ENCODE results near the gene SPAG16.

SPAG16 gene

GRCh38 chr2:214436470-214436869 is 1152.2 kb downstream of the SPAG16 start:
- H3K36me3 ChIP-seq (ENCODE audit: control insufficient read depth in 2 of 2, insufficient read depth in 1 of 2, low read length in 2 of 2), result no peaks in the 10 kb centered on the region
- ChIA-PET POLR2A (no interaction called here), CTCF (no interaction called here)
- H3K27ac ChIP-seq (ENCODE audit: extremely low read depth, low read depth, low read length), result no peak overlapping the region
- no peaks in the 10 kb centered on the region for H3K4me1 ChIP-seq (ENCODE audit: control insufficient read depth, insufficient read depth, low read length)
- TF ChIP-seq ZNF473 (tag by site-specific recombination; IDR thresholded peaks at IDR 0.05) (no peak), ZFP69B (tag by site-specific recombination; IDR thresholded peaks at IDR 0.05) (no peak), ZXDB (tag by site-specific recombination; IDR thresholded peaks at IDR 0.05) (no peak), ZNF449 (tag by site-specific recombination; IDR thresholded peaks at IDR 0.05) (no peak), ZNF514 (tag by site-specific recombination; IDR thresholded peaks at IDR 0.05) (no peak), FEZF1 (tag by site-specific recombination; IDR thresholded peaks at IDR 0.05) (no peak), ZNF223 (tag by site-specific recombination; IDR thresholded peaks at IDR 0.05) (no peak), ZNF140 (tag by site-specific recombination; IDR thresholded peaks at IDR 0.05) (no peak), MYNN (tag by site-specific recombination; IDR thresholded peaks at IDR 0.05; ENCODE audit: borderline replicate concordance) (no peak), HOXC10 (CRISPR knock-in tag; IDR thresholded peaks at IDR 0.05) (no peak), ZNF18 (tag by site-specific recombination; IDR thresholded peaks at IDR 0.05) (no peak), ZNF423 (tag by site-specific recombination; IDR thresholded peaks at IDR 0.05) (no peak), ZNF16 (tag by site-specific recombination; IDR thresholded peaks at IDR 0.05; ENCODE audit: low read depth) (no peak)
- no peak overlapping the region for H3K4me3 ChIP-seq (ENCODE audit: low read depth, low read length)
- H3K9me3 ChIP-seq (ENCODE audit: control insufficient read depth, insufficient read depth, low read depth, low read length), result no peaks in the 10 kb centered on the region

- no peak overlapping the region for H3K4me3 ChIP-seq (ENCODE audit: low read depth, low read length)
- H3K36me3 ChIP-seq (ENCODE audit: control insufficient read depth in 2 of 2, insufficient read depth in 1 of 2, low read length in 2 of 2), result no peaks in the 10 kb centered on the region
- no peak overlapping the region for H3K27ac ChIP-seq (ENCODE audit: extremely low read depth, low read depth, low read length)
- TF ChIP-seq ZNF248 (tag by site-specific recombination; IDR thresholded peaks at IDR 0.05), result no peak
- TF ChIP-seq SCRT2 (tag by site-specific recombination; IDR thresholded peaks at IDR 0.05), result peak; percentile 37; the same call in 1 of the 2 replicates
- no peaks in the 10 kb centered on the region for H3K9me3 ChIP-seq (ENCODE audit: control insufficient read depth, insufficient read depth, low read depth, low read length)
- H3K4me1 ChIP-seq (ENCODE audit: control insufficient read depth, insufficient read depth, low read length), result no peaks in the 10 kb centered on the region
- POLR2A ChIA-PET, result no interaction called here
- CTCF ChIA-PET, result no interaction called here
These were observed 1166.0 kb downstream of the SPAG16 start for GRCh38 chr2:214450118-214450894.

GRCh38 chr2:214451516-214452275 is 1167.4 kb downstream of the SPAG16 start:
- H3K36me3 ChIP-seq (ENCODE audit: control insufficient read depth in 2 of 2, insufficient read depth in 1 of 2, low read length in 2 of 2), result no peaks in the 10 kb centered on the region
- no peak overlapping the region for H3K4me3 ChIP-seq (ENCODE audit: low read depth, low read length)
- ChIA-PET POLR2A (no interaction called here), CTCF (no interaction called here)
- H3K4me1 ChIP-seq (ENCODE audit: control insufficient read depth, insufficient read depth, low read length), result no peaks in the 10 kb centered on the region
- no peak overlapping the region for H3K27ac ChIP-seq (ENCODE audit: extremely low read depth, low read depth, low read length)
- H3K9me3 ChIP-seq (ENCODE audit: control insufficient read depth, insufficient read depth, low read depth, low read length), result no peaks in the 10 kb centered on the region
- TF ChIP-seq ZNF670 (tag by site-specific recombination; IDR thresholded peaks at IDR 0.05; ENCODE audit: low read depth) (no peak), ZNF549 (tag by site-specific recombination; IDR thresholded peaks at IDR 0.05) (no peak), ZBTB21 (tag by site-specific recombination; IDR thresholded peaks at IDR 0.05) (no peak), ZFHX2 (tag by site-specific recombination; conservative IDR thresholded peaks at IDR 0.05) (no peak), MEIS1 (CRISPR knock-in tag; IDR thresholded peaks at IDR 0.05; ENCODE audit: borderline replicate concordance) (no peak), ZNF610 (tag by site-specific recombination; IDR thresholded peaks at IDR 0.05; ENCODE audit: borderline replicate concordance) (no peak), ZNF548 (tag by site-specific recombination; IDR thresholded peaks at IDR 0.05) (no peak), ZNF561 (tag by site-specific recombination; IDR thresholded peaks at IDR 0.05; ENCODE audit: borderline replicate concordance) (no peak), ZNF148 (tag by site-specific recombination; IDR thresholded peaks at IDR 0.05; ENCODE audit: borderline replicate concordance) (no peak)
- TF ChIP-seq, protein P1, sequence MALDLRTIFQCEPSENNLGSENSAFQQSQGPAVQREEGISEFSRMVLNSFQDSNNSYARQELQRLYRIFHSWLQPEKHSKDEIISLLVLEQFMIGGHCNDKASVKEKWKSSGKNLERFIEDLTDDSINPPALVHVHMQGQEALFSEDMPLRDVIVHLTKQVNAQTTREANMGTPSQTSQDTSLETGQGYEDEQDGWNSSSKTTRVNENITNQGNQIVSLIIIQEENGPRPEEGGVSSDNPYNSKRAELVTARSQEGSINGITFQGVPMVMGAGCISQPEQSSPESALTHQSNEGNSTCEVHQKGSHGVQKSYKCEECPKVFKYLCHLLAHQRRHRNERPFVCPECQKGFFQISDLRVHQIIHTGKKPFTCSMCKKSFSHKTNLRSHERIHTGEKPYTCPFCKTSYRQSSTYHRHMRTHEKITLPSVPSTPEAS (tag by site-specific recombination; IDR thresholded peaks at IDR 0.05), result no peak
